ENCODE results near the gene AMN.

- TF ChIP-seq GATA2 (IDR thresholded peaks at IDR 0.05; ENCODE audit: low read depth, low read length) (no peak), GATA3 (IDR thresholded peaks at IDR 0.05; ENCODE audit: low read depth, low read length) (no peak)
Observed at GRCh38 chr14:102964152-102964730, 41.8 kb downstream of the AMN start.
